GM23338 (cell line): ENCODE data around the gene RASA3. TPM values are rescaled to one million over a fixed set of nuclear protein-coding genes. Genes with fewer than 3 reads are reported as not detected.

Experiments
- ATAC-seq: fragments of 200-7000 bp; cut with Tn5 transposase; 3 replicates; pipeline ENCODE4 v1.9.1; 2020
- DNase-seq: peaks from one replicate; pipeline ENCODE4 v3.0.0-alpha.2; 2015; ENCODE audit warnings: low spot score
- H2AFZ ChIP-seq: fragments of 200-600 bp; sonication (generic); 2 replicates; pipeline ENCODE4 v1.8.0; 2016; ENCODE audit warnings: antibody characterized with exemption, mild to moderate bottlenecking, moderate library complexity
- H3F3A ChIP-seq: fragments of 200-600 bp; sonication (generic); replicated peaks from 2 replicates; pipeline ENCODE4 v1.8.0; 2017; ENCODE audit warnings: antibody characterized with exemption, mixed run types, low read depth
- H3K27ac ChIP-seq: fragments of 200-600 bp; sonication (generic); 2 replicates; pipeline ENCODE4 v1.6.1; 2016; ENCODE audit warnings: low read depth
- H3K27me3 ChIP-seq: fragments of 200-600 bp; sonication (generic); 2 replicates; pipeline ENCODE4 v1.8.0; 2016; ENCODE audit warnings: mild to moderate bottlenecking, mixed run types, moderate library complexity; ENCODE audit not compliant: insufficient read depth
- H3K36me3 ChIP-seq: fragments of 200-600 bp; sonication (generic); 2 replicates; pipeline ENCODE4 v1.8.0; 2016; ENCODE audit warnings: mild to moderate bottlenecking; ENCODE audit not compliant: insufficient read depth
- H3K4me1 ChIP-seq: fragments of 200-600 bp; sonication (generic); 2 replicates; pipeline ENCODE4 v1.8.0; 2016; ENCODE audit warnings: mild to moderate bottlenecking, moderate library complexity; ENCODE audit not compliant: insufficient read depth
- H3K4me2 ChIP-seq: fragments of 200-600 bp; sonication (generic); 2 replicates; pipeline ENCODE4 v1.7.1; 2017; ENCODE audit warnings: mixed run types
- H3K4me3 ChIP-seq: fragments of 200-600 bp; sonication (generic); 2 replicates; pipeline ENCODE4 v1.6.1; 2016; ENCODE audit warnings: mixed run types
- H3K79me2 ChIP-seq: fragments of 200-600 bp; sonication (generic); replicated peaks from 2 replicates; pipeline ENCODE4 v1.8.0; 2017; ENCODE audit warnings: mild to moderate bottlenecking; ENCODE audit not compliant: insufficient read depth
- H3K9me2 ChIP-seq: fragments of 200-600 bp; sonication (generic); 2 replicates; pipeline ENCODE4 v1.8.0; 2017; ENCODE audit not compliant: insufficient read depth
- H4K20me1 ChIP-seq: fragments of 200-600 bp; sonication (generic); replicated peaks from 2 replicates; pipeline ENCODE4 v1.8.0; 2017; ENCODE audit warnings: mild to moderate bottlenecking; ENCODE audit not compliant: insufficient read depth
- H3K27ac Mint-ChIP-seq: 2 replicates; pipeline ENCODE4 v1.8.0; 2020; ENCODE audit warnings: inconsistent platforms, mild to moderate bottlenecking, moderate library complexity, mixed read lengths
- H3K27me3 Mint-ChIP-seq: 3 replicates; pipeline ENCODE4 v1.8.0; 2022; ENCODE audit warnings: low read depth, mild to moderate bottlenecking, moderate library complexity, mixed read lengths, inconsistent platforms; ENCODE audit not compliant: insufficient read depth, poor library complexity
- H3K36me3 Mint-ChIP-seq: 3 replicates; pipeline ENCODE4 v1.8.0; 2021; ENCODE audit warnings: low read depth, mild to moderate bottlenecking, inconsistent platforms, moderate library complexity, mixed read lengths
- H3K4me1 Mint-ChIP-seq: 3 replicates; pipeline ENCODE4 v1.8.0; 2020; ENCODE audit warnings: mild to moderate bottlenecking, inconsistent platforms, mixed read lengths
- H3K4me3 Mint-ChIP-seq: 3 replicates; pipeline ENCODE4 v1.8.0; 2021; ENCODE audit warnings: moderate library complexity, mild to moderate bottlenecking, inconsistent platforms, mixed read lengths
- H3K9me3 Mint-ChIP-seq: 3 replicates; pipeline ENCODE4 v1.8.0; 2020; ENCODE audit warnings: moderate library complexity, mild to moderate bottlenecking, inconsistent platforms, mixed read lengths
- CREB1 ChIP-seq: fragments of 250-450 bp; sonication (Bioruptor Pico); IDR thresholded peaks from 2 replicates; pipeline ENCODE4 v1.5.0; 2020; ENCODE audit warnings: low read depth, mild to moderate bottlenecking, moderate library complexity
- EZH2 ChIP-seq: fragments of 200-600 bp; sonication (generic); IDR thresholded peaks from one replicate; pipeline ENCODE4 v1.8.0; 2017; ENCODE audit warnings: antibody characterized with exemption, mild to moderate bottlenecking, low read depth; ENCODE audit not compliant: unreplicated experiment
- EZH2phosphoT487 ChIP-seq: fragments of 200-600 bp; sonication (generic); IDR thresholded peaks from one replicate; pipeline ENCODE4 v1.8.1; 2018; ENCODE audit warnings: antibody characterized with exemption; ENCODE audit not compliant: unreplicated experiment
- JUNB ChIP-seq: IDR thresholded peaks from one replicate; pipeline ENCODE4 v1.6.1; 2016; ENCODE audit warnings: antibody characterized with exemption; ENCODE audit not compliant: unreplicated experiment
- NANOG ChIP-seq: IDR thresholded peaks from 2 replicates; pipeline ENCODE4 v1.6.1; 2016; ENCODE audit warnings: antibody characterized with exemption, borderline replicate concordance
- STAT1 ChIP-seq: IDR thresholded peaks from one replicate; pipeline ENCODE4 v1.6.1; 2016; ENCODE audit warnings: antibody characterized with exemption; ENCODE audit not compliant: unreplicated experiment
- ZNF114 ChIP-seq: fragments of 250-450 bp; sonication (Bioruptor Pico); IDR thresholded peaks from 2 replicates; pipeline ENCODE4 v1.5.0; 2020; ENCODE audit warnings: mild to moderate bottlenecking, moderate library complexity
- polyA plus RNA-seq: library from polyadenylated mRNA; unstranded; fragments of >200 nt; fragmentation: Nextera tagmentation; extraction: Ambion mirVana; gene quantifications from 2 replicates; pipeline ENCODE4 v1.2.1, GENCODE V29; 2016
- total RNA-seq: library from RNA; depleted of rRNA; stranded (reverse); fragments of >200 nt; shearing (Covaris generic); gene quantifications from 2 replicates; pipeline ENCODE4 v1.2.3, GENCODE V29; 2014
- TF ChIP-seq, protein P1 (sequence below), 2 experiments: fragments of 200-600 bp in 1 of 2; sonication (generic) in 1 of 2; conservative IDR thresholded peaks; 2 replicates each; pipeline versions ENCODE4 v1.5.1 to v1.6.1; 2016 to 2017; ENCODE audit warnings: antibody characterized with exemption in 2 of 2, low read depth in 2 of 2, mild to moderate bottlenecking in 2 of 2, moderate library complexity in 1 of 2
- TF ChIP-seq, protein P2 (sequence below): IDR thresholded peaks from one replicate; pipeline ENCODE4 v1.6.1; 2018; ENCODE audit warnings: antibody characterized with exemption; ENCODE audit not compliant: unreplicated experiment
- TF ChIP-seq, protein P3 (sequence below): IDR thresholded peaks from 2 replicates; pipeline ENCODE4 v1.6.1; 2016; ENCODE audit warnings: antibody characterized with exemption

The RASA3 gene
- total and polyA plus RNA-seq, 2 experiments from 2014 or later, result 11.2 to 20.7 TPM

DNA sequence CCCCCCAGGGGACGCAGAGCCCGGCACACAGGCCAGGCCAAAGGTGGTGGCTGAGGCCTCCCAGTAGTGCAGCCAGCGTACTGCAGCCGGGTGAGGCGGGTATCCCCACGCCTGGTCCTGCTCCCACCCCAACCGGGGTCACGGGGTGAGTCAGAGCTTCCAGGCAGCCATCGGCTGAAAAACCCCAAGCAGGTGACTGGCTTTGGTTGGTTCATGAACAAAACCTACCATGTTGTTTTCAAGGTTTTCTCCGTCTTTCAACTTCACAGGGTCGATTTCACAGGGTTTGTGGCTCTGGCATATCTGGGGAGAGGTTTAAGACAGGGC lies 116.5 kb downstream of the RASA3 start:
- no peak for TF ChIP-seq EZH2
- TF ChIP-seq JUNB, result no peak
- TF ChIP-seq, protein P1, sequence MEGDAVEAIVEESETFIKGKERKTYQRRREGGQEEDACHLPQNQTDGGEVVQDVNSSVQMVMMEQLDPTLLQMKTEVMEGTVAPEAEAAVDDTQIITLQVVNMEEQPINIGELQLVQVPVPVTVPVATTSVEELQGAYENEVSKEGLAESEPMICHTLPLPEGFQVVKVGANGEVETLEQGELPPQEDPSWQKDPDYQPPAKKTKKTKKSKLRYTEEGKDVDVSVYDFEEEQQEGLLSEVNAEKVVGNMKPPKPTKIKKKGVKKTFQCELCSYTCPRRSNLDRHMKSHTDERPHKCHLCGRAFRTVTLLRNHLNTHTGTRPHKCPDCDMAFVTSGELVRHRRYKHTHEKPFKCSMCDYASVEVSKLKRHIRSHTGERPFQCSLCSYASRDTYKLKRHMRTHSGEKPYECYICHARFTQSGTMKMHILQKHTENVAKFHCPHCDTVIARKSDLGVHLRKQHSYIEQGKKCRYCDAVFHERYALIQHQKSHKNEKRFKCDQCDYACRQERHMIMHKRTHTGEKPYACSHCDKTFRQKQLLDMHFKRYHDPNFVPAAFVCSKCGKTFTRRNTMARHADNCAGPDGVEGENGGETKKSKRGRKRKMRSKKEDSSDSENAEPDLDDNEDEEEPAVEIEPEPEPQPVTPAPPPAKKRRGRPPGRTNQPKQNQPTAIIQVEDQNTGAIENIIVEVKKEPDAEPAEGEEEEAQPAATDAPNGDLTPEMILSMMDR (conservative IDR thresholded peaks at IDR 0.05; ENCODE audit: low read depth in 2 of 2), result no peak
- TF ChIP-seq, protein P2, sequence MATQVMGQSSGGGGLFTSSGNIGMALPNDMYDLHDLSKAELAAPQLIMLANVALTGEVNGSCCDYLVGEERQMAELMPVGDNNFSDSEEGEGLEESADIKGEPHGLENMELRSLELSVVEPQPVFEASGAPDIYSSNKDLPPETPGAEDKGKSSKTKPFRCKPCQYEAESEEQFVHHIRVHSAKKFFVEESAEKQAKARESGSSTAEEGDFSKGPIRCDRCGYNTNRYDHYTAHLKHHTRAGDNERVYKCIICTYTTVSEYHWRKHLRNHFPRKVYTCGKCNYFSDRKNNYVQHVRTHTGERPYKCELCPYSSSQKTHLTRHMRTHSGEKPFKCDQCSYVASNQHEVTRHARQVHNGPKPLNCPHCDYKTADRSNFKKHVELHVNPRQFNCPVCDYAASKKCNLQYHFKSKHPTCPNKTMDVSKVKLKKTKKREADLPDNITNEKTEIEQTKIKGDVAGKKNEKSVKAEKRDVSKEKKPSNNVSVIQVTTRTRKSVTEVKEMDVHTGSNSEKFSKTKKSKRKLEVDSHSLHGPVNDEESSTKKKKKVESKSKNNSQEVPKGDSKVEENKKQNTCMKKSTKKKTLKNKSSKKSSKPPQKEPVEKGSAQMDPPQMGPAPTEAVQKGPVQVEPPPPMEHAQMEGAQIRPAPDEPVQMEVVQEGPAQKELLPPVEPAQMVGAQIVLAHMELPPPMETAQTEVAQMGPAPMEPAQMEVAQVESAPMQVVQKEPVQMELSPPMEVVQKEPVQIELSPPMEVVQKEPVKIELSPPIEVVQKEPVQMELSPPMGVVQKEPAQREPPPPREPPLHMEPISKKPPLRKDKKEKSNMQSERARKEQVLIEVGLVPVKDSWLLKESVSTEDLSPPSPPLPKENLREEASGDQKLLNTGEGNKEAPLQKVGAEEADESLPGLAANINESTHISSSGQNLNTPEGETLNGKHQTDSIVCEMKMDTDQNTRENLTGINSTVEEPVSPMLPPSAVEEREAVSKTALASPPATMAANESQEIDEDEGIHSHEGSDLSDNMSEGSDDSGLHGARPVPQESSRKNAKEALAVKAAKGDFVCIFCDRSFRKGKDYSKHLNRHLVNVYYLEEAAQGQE, result no peak
- no peak for TF ChIP-seq NANOG
- TF ChIP-seq, protein P3, sequence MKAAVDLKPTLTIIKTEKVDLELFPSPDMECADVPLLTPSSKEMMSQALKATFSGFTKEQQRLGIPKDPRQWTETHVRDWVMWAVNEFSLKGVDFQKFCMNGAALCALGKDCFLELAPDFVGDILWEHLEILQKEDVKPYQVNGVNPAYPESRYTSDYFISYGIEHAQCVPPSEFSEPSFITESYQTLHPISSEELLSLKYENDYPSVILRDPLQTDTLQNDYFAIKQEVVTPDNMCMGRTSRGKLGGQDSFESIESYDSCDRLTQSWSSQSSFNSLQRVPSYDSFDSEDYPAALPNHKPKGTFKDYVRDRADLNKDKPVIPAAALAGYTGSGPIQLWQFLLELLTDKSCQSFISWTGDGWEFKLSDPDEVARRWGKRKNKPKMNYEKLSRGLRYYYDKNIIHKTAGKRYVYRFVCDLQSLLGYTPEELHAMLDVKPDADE, result no peak
- no peak for TF ChIP-seq CREB1 (CRISPR knock-in tag)
- no peak for TF ChIP-seq STAT1
- TF ChIP-seq EZH2phosphoT487, result no peak
- TF ChIP-seq ZNF114, result no peak
- Mint-ChIP-seq H3K27me3 (peaks cover 5% of the 10 kb centered on the region), H3K4me1 (no peaks in the 10 kb centered on the region; the same call in 2 of the 3 replicates), H3K4me3 (no peak overlapping the region), H3K36me3 (peaks cover 12% of the 10 kb centered on the region; the same call in 2 of the 3 replicates), H3K27ac (no peak overlapping the region; the same call in 1 of the 2 replicates), H3K9me3 (no peaks in the 10 kb centered on the region)
- H3K27ac ChIP-seq, result no peak overlapping the region
- H3K27me3 ChIP-seq, result no peaks in the 10 kb centered on the region
- H4K20me1 ChIP-seq, result no peaks in the 10 kb centered on the region
- no peak overlapping the region for H2AFZ ChIP-seq
- H3K36me3 ChIP-seq, result no peaks in the 10 kb centered on the region
- H3K9me2 ChIP-seq, result no peaks in the 10 kb centered on the region
- no peaks in the 10 kb centered on the region for H3K79me2 ChIP-seq
- no peak overlapping the region for H3K4me3 ChIP-seq
- H3K4me2 ChIP-seq, result no peak overlapping the region
- ATAC-seq (no peak), DNase-seq (no peak)
- no peaks in the 10 kb centered on the region for H3K4me1 ChIP-seq
- no peaks in the 10 kb centered on the region for H3F3A ChIP-seq
